Type B pancreatic cell (in vitro differentiated cells): ENCODE measurements around the gene INF2. TPM values are rescaled to one million over a fixed set of nuclear protein-coding genes. Genes with fewer than 3 reads are reported as not detected.
A peak's percentile ranks its signal among the peaks of the same experiment; 100 is the strongest.

Experiments
- DNase-seq: peaks from one replicate; pipeline ENCODE4 v3.0.0; 2021; ENCODE audit warnings: mixed read lengths; ENCODE audit not compliant: unreplicated experiment; ENCODE audit errors: extremely low spot score
- H3K27ac Mint-ChIP-seq: 2 replicates; pipeline ENCODE4 v1.8.0; 2021; ENCODE audit warnings: mild to moderate bottlenecking, mixed read lengths
- H3K27me3 Mint-ChIP-seq: 2 replicates; pipeline ENCODE4 v1.8.0; 2021; ENCODE audit warnings: mixed read lengths
- H3K36me3 Mint-ChIP-seq: 2 replicates; pipeline ENCODE4 v1.8.0; 2021; ENCODE audit warnings: mixed read lengths
- H3K4me1 Mint-ChIP-seq: one replicate; pipeline ENCODE4 v1.8.0; 2021; ENCODE audit warnings: mixed read lengths; ENCODE audit not compliant: unreplicated experiment
- H3K4me3 Mint-ChIP-seq: 2 replicates; pipeline ENCODE4 v1.8.0; 2021; ENCODE audit warnings: mild to moderate bottlenecking, mixed read lengths
- H3K9me3 Mint-ChIP-seq: 2 replicates; pipeline ENCODE4 v1.8.0; 2021; ENCODE audit warnings: mixed read lengths
- CTCF ChIP-seq: fragments of 200-600 bp; sonication (generic); conservative IDR thresholded peaks from 2 replicates; pipeline ENCODE4 v1.5.0; 2021; ENCODE audit warnings: antibody characterized with exemption, mild to moderate bottlenecking
- total RNA-seq: library from RNA; stranded (reverse); gene quantifications from 2 replicates; pipeline ENCODE4 v1.2.1, GENCODE V29; 2021; ENCODE audit warnings: low replicate concordance

The INF2 gene
- total RNA-seq, 1 donor from 2014 or later: 45.6 TPM

GRCh38 chr14:104708606-104709268, 19.3 kb downstream of the INF2 start:
- Mint-ChIP-seq H3K4me1 (no peaks in the 10 kb centered on the region), H3K27me3 (no peaks in the 10 kb centered on the region), H3K27ac (peak overlapping the region; percentile 43), H3K4me3 (no peak overlapping the region), H3K9me3 (no peaks in the 10 kb centered on the region), H3K36me3 (peaks cover 4% of the 10 kb centered on the region)
- TF ChIP-seq CTCF: peak; percentile 96
- no peak for DNase-seq

GRCh38 chr14:104709387-104710039, 20.1 kb downstream of the INF2 start:
- no peak for TF ChIP-seq CTCF
- no peaks in the 10 kb centered on the region for H3K9me3 Mint-ChIP-seq

GRCh38 chr14:104710071-104710735, 20.8 kb downstream of the INF2 start:
- H3K4me3 Mint-ChIP-seq: no peak overlapping the region
- peak overlapping the region; percentile 21 for H3K27ac Mint-ChIP-seq
- DNase-seq: no peak
- no peaks in the 10 kb centered on the region for H3K4me1 Mint-ChIP-seq
- H3K9me3 Mint-ChIP-seq: no peaks in the 10 kb centered on the region
- H3K36me3 Mint-ChIP-seq: no peaks in the 10 kb centered on the region
- no peak for TF ChIP-seq CTCF
- H3K27me3 Mint-ChIP-seq: no peaks in the 10 kb centered on the region

More at GRCh38 chr14:104709387-104710039, 20.1 kb downstream of the INF2 start:
- no peaks in the 10 kb centered on the region for H3K36me3 Mint-ChIP-seq
- no peak overlapping the region for H3K27ac Mint-ChIP-seq
- no peak for DNase-seq
- no peaks in the 10 kb centered on the region for H3K27me3 Mint-ChIP-seq
- no peaks in the 10 kb centered on the region for H3K4me1 Mint-ChIP-seq
- no peak overlapping the region for H3K4me3 Mint-ChIP-seq

GRCh38 chr14:104712881-104713734, 23.7 kb downstream of the INF2 start:
- H3K27ac Mint-ChIP-seq: no peak overlapping the region
- peaks cover 5% of the 10 kb centered on the region for H3K36me3 Mint-ChIP-seq
- TF ChIP-seq CTCF: no peak
- no peaks in the 10 kb centered on the region for H3K4me1 Mint-ChIP-seq
- DNase-seq: no peak
- no peaks in the 10 kb centered on the region for H3K9me3 Mint-ChIP-seq
- no peaks in the 10 kb centered on the region for H3K27me3 Mint-ChIP-seq
- H3K4me3 Mint-ChIP-seq: no peak overlapping the region

- H3K9me3 Mint-ChIP-seq: no peaks in the 10 kb centered on the region
- no peaks in the 10 kb centered on the region for H3K4me1 Mint-ChIP-seq
- DNase-seq: no peak
- H3K27ac Mint-ChIP-seq: no peak overlapping the region
- H3K27me3 Mint-ChIP-seq: no peaks in the 10 kb centered on the region
- H3K36me3 Mint-ChIP-seq: peaks cover 5% of the 10 kb centered on the region
- no peak for TF ChIP-seq CTCF
- no peak overlapping the region for H3K4me3 Mint-ChIP-seq
These were observed 24.6 kb downstream of the INF2 start for GRCh38 chr14:104714066-104714465.
